K562 (cell line): ENCODE data around the gene COL6A2. TPM values are rescaled to one million over a fixed set of nuclear protein-coding genes. Genes with fewer than 3 reads are reported as not detected.

Experiments
- ATAC-seq: fragments of 200-7000 bp; cut with Tn5 transposase; 3 replicates; pipeline ENCODE4 v1.9.1; 2020; ENCODE audit warnings: moderate library complexity
- BruUV-seq: library from RNA; stranded (reverse); fragments of 400-500 nt; replicated peaks from 2 replicates; lab custom pipeline; 2021; lab: Mats Ljungman, UMichigan
- CTCF ChIA-PET: fragments of 300-600 bp; formaldehyde crosslinking; extraction: SDS; loops from one replicate; lab custom pipeline; 2021; ENCODE audit warnings: low intra/inter-chr PET ratio; lab: Yijun Ruan, JAX
- POLR2A ChIA-PET: fragments of 300-600, 350-650 bp; sonication (Branson Sonifier 250); formaldehyde crosslinking; extraction: SDS; loops from one replicate; lab custom pipeline; 2021; ENCODE audit warnings: antibody characterized with exemption, inconsistent platforms; lab: Yijun Ruan, JAX
- DNase-seq, 4 experiments: peaks; one replicate each; pipeline versions ENCODE4 v3.0.0 to v3.0.0-alpha.2; 2011 to 2018; ENCODE audit warnings: low spot score in 3 of 4, mixed read lengths in 3 of 4; ENCODE audit errors: extremely low read depth in 1 of 4
- FAIRE-seq: peaks from 2 replicates; lab custom pipeline; 2011; peaks lifted over from hg19 to GRCh38; lab: Jason Lieb, UNC
- H2AFZ ChIP-seq: 2 replicates; pipeline ENCODE4 v1.6.0; 2011; ENCODE audit warnings: low read depth, low read length, control low read depth, inconsistent platforms
- H3K27ac ChIP-seq: fragments of 200-600 bp; 3 replicates; pipeline ENCODE4 v1.8.0; 2011; ENCODE audit warnings: low read depth, mild to moderate bottlenecking, control low read depth, inconsistent platforms, low read length, moderate library complexity, mixed read lengths; ENCODE audit errors: extremely low read depth
- H3K27me3 ChIP-seq, 2 experiments: fragments of 300-600 bp in 1 of 2; 2 replicates in 1 of 2; 3 replicates in 1 of 2; pipeline versions ENCODE4 v1.6.0 to v1.8.0; 2011; ENCODE audit warnings: inconsistent platforms in 2 of 2, low read length in 2 of 2, mild to moderate bottlenecking in 1 of 2, mixed read lengths in 1 of 2, moderate library complexity in 1 of 2; ENCODE audit not compliant: control insufficient read depth in 2 of 2, insufficient read depth in 2 of 2
- H3K36me3 ChIP-seq: fragments of 300-600 bp; 3 replicates; pipeline ENCODE4 v1.8.0; 2011; ENCODE audit warnings: mild to moderate bottlenecking, low read length, inconsistent platforms; ENCODE audit not compliant: control insufficient read depth, insufficient read depth
- H3K4me1 ChIP-seq, 2 experiments: fragments of 200-600 bp in 1 of 2; replicated peaks in 1 of 2; 2 replicates in 1 of 2; 3 replicates in 1 of 2; pipeline versions ENCODE4 v1.5.1 to v1.8.0; 2011; ENCODE audit warnings: inconsistent platforms in 2 of 2, low read length in 2 of 2, mild to moderate bottlenecking in 1 of 2, mixed read lengths in 1 of 2, moderate library complexity in 1 of 2; ENCODE audit not compliant: control insufficient read depth in 2 of 2, insufficient read depth in 2 of 2
- H3K4me2 ChIP-seq: 2 replicates; pipeline ENCODE4 v1.6.1; 2011; ENCODE audit warnings: low read length, control low read depth, inconsistent platforms, mixed read lengths; ENCODE audit not compliant: insufficient read depth
- H3K4me3 ChIP-seq: fragments of 200-600 bp; sonication (generic), shearing (Covaris generic); 2 replicates; pipeline ENCODE4 v1.5.1; 2016; ENCODE audit warnings: control low read depth, inconsistent platforms
- H3K79me2 ChIP-seq: fragments of 200-600 bp; 3 replicates; pipeline ENCODE4 v1.8.0; 2011; ENCODE audit warnings: low read length, inconsistent platforms; ENCODE audit not compliant: control insufficient read depth, insufficient read depth
- H3K9ac ChIP-seq, 2 experiments: 2 replicates each; pipeline versions ENCODE4 v1.6.0 to v1.6.1; 2011; ENCODE audit warnings: low read depth in 2 of 2, low read length in 2 of 2, control low read depth in 1 of 2, inconsistent platforms in 1 of 2, mild to moderate bottlenecking in 1 of 2, mixed read lengths in 1 of 2; ENCODE audit not compliant: insufficient read depth in 1 of 2
- H3K9me1 ChIP-seq: one replicate; pipeline ENCODE4 v1.6.0; 2011; ENCODE audit warnings: inconsistent platforms, mild to moderate bottlenecking, low read length, moderate library complexity; ENCODE audit not compliant: control insufficient read depth, insufficient read depth
- H3K9me3 ChIP-seq: replicated peaks from 2 replicates; pipeline ENCODE4 v1.5.1; 2011; ENCODE audit warnings: low read depth, low read length, inconsistent platforms; ENCODE audit not compliant: control insufficient read depth, insufficient read depth
- H4K20me1 ChIP-seq: replicated peaks from 2 replicates; pipeline ENCODE4 v1.6.1; 2011; ENCODE audit warnings: low read length, inconsistent platforms, mixed read lengths; ENCODE audit not compliant: control insufficient read depth, insufficient read depth
- ATF1 ChIP-seq, 2 experiments: fragments of 450-650 bp in 1 of 2; IDR thresholded peaks; 2 replicates each; pipeline ENCODE4 v1.6.1; 2016; ENCODE audit warnings: missing compliant biosample characterization in 1 of 2, missing genetic modification characterization in 1 of 2
- CBX3 ChIP-seq, 2 experiments: IDR thresholded peaks; 1 replicate in 1 of 2; 2 replicates in 1 of 2; pipeline ENCODE4 v1.6.1; 2012; ENCODE audit warnings: inconsistent platforms in 2 of 2, low read length in 2 of 2, borderline replicate concordance in 1 of 2, control low read depth in 1 of 2
- CBX5 ChIP-seq: IDR thresholded peaks from 2 replicates; pipeline ENCODE4 v1.6.1; 2014; ENCODE audit warnings: low read depth, borderline replicate concordance
- ELF1 ChIP-seq: fragments of 200-800 bp; sonication (Bioruptor generic); IDR thresholded peaks from 2 replicates; pipeline ENCODE4 v1.6.1; 2016; ENCODE audit warnings: missing genetic modification characterization, missing compliant biosample characterization
- HLTF ChIP-seq: fragments of 450-650 bp; IDR thresholded peaks from 2 replicates; pipeline ENCODE4 v1.6.1; 2016
- NFYB ChIP-seq: IDR thresholded peaks from 2 replicates; pipeline ENCODE4 v1.6.1; 2011; ENCODE audit warnings: mild to moderate bottlenecking, moderate library complexity; ENCODE audit not compliant: insufficient read length; ENCODE audit errors: extremely low read depth
- TRIM28 ChIP-seq: fragments of 450-650 bp; IDR thresholded peaks from 2 replicates; pipeline ENCODE4 v1.6.1; 2017
- ZNF830 ChIP-seq: fragments of 250-450 bp; sonication (Bioruptor Pico); IDR thresholded peaks from 2 replicates; pipeline ENCODE4 v1.5.0; 2021; ENCODE audit warnings: mild to moderate bottlenecking
- WGBS: fragments of 100-300 bp; shearing (Covaris generic); methylation state at CpG from one replicate; pipeline ENCODE4 v1.1.6; 2016; ENCODE audit warnings: low coverage, mixed read lengths; ENCODE audit not compliant: insufficient coverage; ENCODE audit errors: missing lambda C conversion rate; 5-methylcytosine and 5-hydroxymethylcytosine counted together
- in situ Hi-C: fragments of 300-500 bp; cut with MboI; formaldehyde crosslinking; loops from 4 replicates; pipeline ENCODE4 v1.15.0; 2018; ENCODE audit warnings: inconsistent platforms, mixed read lengths
- intact Hi-C: fragments of 100-400 bp; cut with micrococcal nuclease; formaldehyde crosslinking; loops from 2 replicates; pipeline ENCODE4 v1.14.2; 2022
- polyA plus RNA-seq, 8 experiments: library from polyadenylated mRNA; depleted of rRNA in 4 of 8; stranded (reverse) in 5 of 8; unstranded in 3 of 8; fragments of >200 nt; fragmentation: Nextera tagmentation in 2 of 8; fragmentation: Illumina TruSeq in 1 of 8; extraction: Ambion mirVana in 2 of 8; extraction: Trizol in 1 of 8; gene quantifications; 2 replicates each; pipeline versions ENCODE4 v1.2.1 to v1.2.3, GENCODE V29; 2011 to 2014; ENCODE audit warnings: inconsistent platforms in 1 of 8, missing spikeins in 1 of 8
- total RNA-seq, 7 experiments: library from RNA; depleted of rRNA in 6 of 7; stranded (reverse); fragments of >200 nt in 6 of 7; fragmentation: Illumina TruSeq in 2 of 7; extraction: Trizol in 2 of 7; gene quantifications; 2 replicates each; pipeline versions ENCODE4 v1.2.1 to v1.2.3, GENCODE V29; 2011 to 2021; ENCODE audit warnings: low replicate concordance in 1 of 7
- TF ChIP-seq, protein P1 (sequence below): sonication (generic); formaldehyde crosslinking; IDR thresholded peaks from 2 replicates; pipeline ENCODE4 v1.8.0; 2022; ENCODE audit warnings: missing genetic modification reagents, mild to moderate bottlenecking, moderate library complexity, borderline replicate concordance

Gene COL6A2
- total and polyA plus RNA-seq, 9 of the 15 experiments (the other 6 are each of a cell fraction or from before 2014, with no cell fraction given) = 0.07 to 1.1 (median 0.24) TPM; not detected in 3

DNA sequence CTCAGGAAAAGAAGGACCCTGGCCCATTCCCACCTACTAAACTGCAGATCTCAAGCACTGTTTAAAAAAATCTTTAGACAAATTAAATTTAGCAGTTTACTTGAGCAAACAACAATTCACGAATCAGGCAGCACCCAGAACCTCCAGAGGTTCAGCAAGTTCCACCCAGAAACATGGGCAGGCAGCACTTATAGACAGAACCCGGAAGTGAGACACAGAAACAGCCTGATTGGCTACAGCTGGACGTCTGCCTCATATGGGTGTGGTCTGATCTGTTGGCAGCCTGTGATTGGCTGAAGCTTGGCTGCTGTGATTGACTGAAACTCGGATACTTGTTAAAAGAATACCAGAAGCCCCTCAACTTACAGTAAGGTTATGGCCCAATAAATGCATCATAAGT, 34.7 kb upstream of the COL6A2 start:
- FAIRE-seq (no peak), DNase-seq (peak in 3 of 4 experiments; percentile 56 to 68 (median 66)), ATAC-seq (peak; percentile 55)
- Histone ChIP-seq H3K27ac (no peak overlapping the region), H3K4me2 (no peak overlapping the region), H3K27me3 (peaks cover 32 to 42% of the 10 kb centered on the region in 2 experiments), H3K4me1 (peaks cover 0 to 25% of the 10 kb centered on the region in 2 experiments; a peak in 3 of 5 replicates), H4K20me1 (no peaks in the 10 kb centered on the region), H3K36me3 (no peaks in the 10 kb centered on the region), H3K4me3 (no peak overlapping the region), H2AFZ (no peak overlapping the region), H3K9me1 (no peaks in the 10 kb centered on the region), H3K79me2 (no peaks in the 10 kb centered on the region), H3K9ac (no peak overlapping the region), H3K9me3 (peaks cover 2% of the 10 kb centered on the region; the same call in 1 of the 2 replicates)
- TF ChIP-seq HLTF (no peak), ZNF830 (CRISPR knock-in tag) (no peak), NFYB (peak; percentile 55), CBX5 (peak; percentile 73; the same call in 1 of the 2 replicates), ELF1 (tag) (peak; percentile 59), TRIM28 (peak; percentile 60; the same call in 1 of the 2 replicates), CBX3 (IDR thresholded peaks at IDR 0.05; ENCODE audit: borderline replicate concordance in 1 of 2, low read length in 2 of 2) (peak in 1 of 2 experiments; percentile 83; a peak in 1 of 3 replicates), ATF1 (CRISPR knock-in tag; IDR thresholded peaks at IDR 0.05) (no peak), ATF1 (tag; IDR thresholded peaks at IDR 0.05) (peak; percentile 28; the same call in 1 of the 2 replicates)
- TF ChIP-seq, protein P1, sequence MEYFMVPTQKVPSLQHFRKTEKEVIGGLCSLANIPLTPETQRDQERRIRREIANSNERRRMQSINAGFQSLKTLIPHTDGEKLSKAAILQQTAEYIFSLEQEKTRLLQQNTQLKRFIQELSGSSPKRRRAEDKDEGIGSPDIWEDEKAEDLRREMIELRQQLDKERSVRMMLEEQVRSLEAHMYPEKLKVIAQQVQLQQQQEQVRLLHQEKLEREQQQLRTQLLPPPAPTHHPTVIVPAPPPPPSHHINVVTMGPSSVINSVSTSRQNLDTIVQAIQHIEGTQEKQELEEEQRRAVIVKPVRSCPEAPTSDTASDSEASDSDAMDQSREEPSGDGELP (CRISPR knock-in tag) = peak; percentile 60; the same call in 1 of the 2 replicates
- CTCF ChIA-PET = no interaction called here
- BruUV-seq = no TSS peak
- POLR2A ChIA-PET = no interaction called here
- 0% methylated on average over 4 of the region's 4 CpGs for WGBS
- in situ Hi-C loops = no loop called here
- intact Hi-C loops = no loop called here
